GM19468 (cell line): ENCODE results near the gene TMSB4Y.

Source experiments
- ATAC-seq: cut with Tn5 transposase; IDR thresholded peaks from one replicate; pipeline ENCODE4 v1.9.1; 2021; ENCODE audit warnings: mild to moderate bottlenecking, moderate library complexity, moderate number of reproducible peaks; ENCODE audit not compliant: unreplicated experiment; ENCODE audit errors: extremely low read depth

TMSB4Y gene

DNA sequence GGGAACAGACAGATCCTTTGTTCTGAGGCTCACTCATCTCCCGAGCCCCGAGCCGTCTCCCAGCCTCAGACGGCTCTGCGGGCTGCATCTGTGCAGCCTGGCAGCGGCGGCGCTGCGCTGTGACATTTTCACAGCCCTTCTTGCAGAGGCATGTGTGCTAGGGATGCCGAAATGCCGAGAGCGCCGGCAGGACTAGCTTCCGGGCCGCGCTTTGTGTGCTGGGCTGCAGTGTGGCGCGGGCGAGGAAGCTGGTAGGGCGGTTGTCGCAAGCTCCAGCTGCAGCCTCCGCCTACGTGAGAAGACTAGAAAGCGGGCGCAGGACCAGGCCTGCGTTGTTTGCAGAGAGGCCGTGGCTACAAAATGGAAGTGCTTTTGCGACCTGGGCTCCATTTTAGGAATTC lies at the start of gene TMSB4Y:
TMSB4Y (plus strand) TSS at position 332 of the 401 bp plus-strand sequence.
- no peak for ATAC-seq

DNA sequence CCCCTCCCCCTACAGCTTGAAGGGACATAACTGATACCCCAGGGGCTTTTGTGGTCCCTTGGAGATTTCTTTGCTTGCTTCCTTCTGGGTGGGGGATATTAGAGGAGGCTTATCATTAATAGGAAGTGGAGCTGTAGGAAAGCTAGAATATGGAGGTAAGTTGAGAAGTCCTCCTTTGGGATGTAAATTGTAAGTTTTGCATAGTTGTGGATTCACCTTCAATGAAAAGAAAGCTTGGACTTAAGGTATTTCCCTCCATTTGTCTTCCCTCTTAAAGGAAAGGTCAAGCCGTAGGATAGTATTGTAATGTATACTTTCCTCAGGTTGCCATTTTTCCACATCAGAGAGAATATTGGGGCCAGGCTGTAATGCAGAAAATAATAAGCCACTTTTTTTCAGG lies 39.5 kb upstream of the TMSB4Y start:
- no peak for ATAC-seq

DNA sequence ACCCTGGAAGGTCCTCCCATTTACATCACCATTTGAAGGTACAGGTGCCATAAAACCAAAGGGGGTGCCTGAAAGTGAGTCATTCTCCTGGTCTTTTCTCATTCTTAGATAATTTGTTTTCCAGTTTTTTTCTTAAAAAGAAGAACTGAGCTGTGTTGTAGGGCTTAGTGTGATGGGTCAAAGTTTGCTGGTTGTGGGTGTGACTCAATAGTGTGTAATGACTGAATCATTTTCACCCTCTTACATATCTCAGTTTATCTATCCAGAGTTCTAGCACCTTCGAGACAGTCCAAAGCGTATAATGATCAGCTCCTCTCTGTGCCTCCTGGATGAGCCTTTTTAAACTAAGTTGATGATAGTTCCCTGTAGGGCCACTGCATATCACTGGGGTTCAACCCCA lies 32.6 kb upstream of the TMSB4Y start:
- ATAC-seq = no peak

DNA sequence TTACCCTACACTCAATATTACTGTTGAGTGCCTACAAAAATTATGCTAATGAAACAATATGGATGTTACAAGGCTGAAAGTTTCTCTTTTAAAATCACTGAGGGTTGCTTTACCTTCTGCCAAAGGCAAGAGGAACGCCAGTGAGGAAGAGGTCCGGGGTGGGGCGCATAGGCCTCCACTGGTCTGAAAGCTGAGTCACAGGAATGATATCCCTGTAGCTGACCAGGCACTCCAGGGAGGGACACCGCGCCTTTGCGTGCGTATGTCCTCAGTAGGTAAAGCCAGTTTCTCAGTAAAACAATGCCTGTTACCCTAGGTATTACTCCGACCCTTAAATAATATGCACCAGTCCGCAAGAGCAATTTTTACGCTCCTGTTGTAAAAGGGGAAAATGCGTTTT lies 1.4 kb upstream of the TMSB4Y start:
- ATAC-seq = no peak

DNA sequence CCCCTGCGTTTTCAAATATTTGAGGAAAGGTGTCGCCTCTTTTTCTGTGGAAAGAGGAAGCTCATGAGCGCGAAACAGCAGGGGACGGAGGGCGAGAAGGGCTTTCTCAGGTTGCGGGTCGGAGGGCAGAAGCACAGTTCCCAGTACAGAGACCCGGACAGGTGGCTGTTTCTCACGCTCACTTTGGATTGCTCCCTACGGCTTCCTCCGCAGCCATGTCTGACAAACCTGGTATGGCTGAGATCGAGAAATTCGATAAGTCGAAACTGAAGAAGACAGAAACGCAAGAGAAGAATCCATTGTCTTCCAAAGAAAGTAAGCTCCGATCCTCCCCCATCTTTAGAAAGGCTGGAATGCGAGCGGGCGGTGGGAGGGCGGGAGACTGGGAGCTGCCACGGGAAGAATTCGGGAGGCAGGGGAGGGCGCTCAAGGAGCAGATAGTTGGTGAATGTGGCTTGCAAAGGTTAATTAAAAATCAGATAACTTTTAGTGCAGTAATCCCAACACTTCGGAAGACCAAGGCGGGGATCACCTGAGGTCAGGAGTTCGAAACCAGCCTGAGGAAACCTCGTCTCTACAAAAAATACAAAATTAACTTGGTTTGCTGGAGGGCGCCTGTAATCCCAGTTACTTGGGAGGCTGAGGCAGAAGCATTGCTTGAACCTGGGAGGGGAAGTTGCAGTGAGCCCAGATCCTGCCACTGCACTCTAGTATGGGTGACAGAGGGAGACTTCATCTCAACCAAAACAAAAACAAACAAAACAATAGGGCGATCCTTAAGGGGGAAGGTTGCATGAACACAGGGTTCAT lies 627 bp downstream of the TMSB4Y start:
- no peak for ATAC-seq

DNA sequence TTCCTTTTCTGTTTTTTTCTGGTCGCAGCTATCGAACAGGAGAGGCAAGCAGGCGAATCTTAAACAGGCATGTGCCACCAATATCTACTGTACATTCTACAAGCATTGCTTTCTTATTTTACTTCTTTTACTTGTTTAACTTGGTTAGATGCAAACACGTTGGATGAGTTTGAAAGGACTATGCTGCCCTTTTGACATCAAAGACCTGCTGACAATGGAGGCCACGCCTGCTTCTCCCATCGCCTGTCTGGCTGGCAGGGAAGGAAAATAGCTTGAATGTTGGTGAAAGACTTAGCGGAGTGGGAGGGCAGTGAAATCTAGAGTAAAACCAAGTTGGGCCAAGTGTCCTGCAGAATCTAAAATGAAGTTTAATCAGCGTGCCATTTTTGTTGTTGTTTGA lies 1.5 kb downstream of the TMSB4Y start:
- no peak for ATAC-seq

DNA sequence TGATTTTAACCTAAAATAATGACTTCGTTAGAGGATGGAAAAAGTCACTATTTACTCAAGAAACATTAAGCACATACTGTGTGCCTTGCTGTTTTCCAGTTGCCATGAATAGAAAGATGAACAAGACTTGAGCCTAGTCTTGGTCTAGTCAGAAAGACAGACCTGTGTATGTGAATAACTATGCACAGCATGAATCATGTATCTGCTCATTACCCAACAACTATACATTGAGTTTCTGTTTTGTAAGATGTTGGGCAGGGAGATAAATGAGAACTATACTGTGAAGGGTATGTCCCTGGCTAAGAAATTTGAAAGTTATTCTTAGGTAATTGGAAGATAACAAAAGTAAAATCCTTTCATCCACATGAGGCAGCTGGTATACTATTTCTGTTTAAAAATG lies 4.3 kb downstream of the TMSB4Y start:
- ATAC-seq = no peak

DNA sequence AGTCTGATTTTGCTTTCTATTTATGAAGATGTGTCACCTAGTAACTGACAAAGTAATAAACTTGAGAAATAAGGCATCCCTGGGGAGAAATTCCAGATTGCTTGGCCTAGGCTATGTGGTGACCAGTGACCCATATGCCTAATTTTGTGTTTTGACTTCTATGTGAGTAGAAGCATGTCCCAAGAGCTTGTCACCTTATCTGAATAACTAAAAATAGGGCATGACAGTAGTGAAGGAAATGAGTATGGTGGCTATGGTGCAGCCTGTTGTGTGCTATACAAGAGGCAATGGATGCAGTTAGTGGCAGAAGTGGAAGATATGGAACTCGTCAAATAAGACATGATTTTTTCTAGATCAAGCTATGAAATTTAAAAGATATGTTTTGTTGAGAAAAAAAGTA lies 15.3 kb downstream of the TMSB4Y start:
- ATAC-seq = no peak

DNA sequence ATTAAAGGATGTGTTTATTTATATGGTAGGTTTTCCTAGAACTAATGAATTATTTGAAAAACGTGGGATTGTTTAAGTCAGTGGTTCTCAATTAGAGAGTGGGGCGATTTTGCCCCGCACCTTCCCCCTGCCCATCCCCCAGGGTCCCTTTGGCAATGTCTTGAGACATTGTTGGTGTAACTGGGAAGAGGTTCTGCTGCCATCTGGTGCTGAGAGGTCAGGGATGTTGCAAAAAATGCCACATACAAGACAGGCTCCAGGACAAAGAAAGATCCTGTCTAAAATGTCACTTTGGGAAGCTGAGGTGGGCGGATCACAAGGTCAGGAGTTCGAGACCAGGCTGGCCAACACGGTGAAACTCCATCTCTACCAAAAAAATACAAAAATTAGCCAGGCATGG lies 25.8 kb downstream of the TMSB4Y start:
- no peak for ATAC-seq

DNA sequence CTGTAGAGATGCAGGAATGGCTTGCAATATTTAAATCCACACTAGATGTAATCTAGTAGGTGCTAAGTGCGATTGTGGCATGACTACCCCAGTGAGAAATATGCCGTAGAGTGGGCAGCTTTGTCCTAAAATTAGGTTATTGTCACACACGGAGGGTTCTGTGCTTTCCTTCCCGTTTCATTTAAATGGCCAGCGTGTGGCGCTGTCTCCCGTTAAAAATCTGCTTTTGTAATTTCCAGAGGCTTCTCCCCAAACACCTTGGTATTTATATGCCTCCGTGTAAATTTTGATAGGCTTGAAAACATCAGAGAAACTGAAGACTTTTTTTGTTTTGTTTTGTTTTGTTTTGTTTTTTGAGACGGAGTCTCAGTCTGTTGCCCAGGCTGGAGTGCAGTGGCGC lies 34.9 kb downstream of the TMSB4Y start:
- ATAC-seq = no peak

DNA sequence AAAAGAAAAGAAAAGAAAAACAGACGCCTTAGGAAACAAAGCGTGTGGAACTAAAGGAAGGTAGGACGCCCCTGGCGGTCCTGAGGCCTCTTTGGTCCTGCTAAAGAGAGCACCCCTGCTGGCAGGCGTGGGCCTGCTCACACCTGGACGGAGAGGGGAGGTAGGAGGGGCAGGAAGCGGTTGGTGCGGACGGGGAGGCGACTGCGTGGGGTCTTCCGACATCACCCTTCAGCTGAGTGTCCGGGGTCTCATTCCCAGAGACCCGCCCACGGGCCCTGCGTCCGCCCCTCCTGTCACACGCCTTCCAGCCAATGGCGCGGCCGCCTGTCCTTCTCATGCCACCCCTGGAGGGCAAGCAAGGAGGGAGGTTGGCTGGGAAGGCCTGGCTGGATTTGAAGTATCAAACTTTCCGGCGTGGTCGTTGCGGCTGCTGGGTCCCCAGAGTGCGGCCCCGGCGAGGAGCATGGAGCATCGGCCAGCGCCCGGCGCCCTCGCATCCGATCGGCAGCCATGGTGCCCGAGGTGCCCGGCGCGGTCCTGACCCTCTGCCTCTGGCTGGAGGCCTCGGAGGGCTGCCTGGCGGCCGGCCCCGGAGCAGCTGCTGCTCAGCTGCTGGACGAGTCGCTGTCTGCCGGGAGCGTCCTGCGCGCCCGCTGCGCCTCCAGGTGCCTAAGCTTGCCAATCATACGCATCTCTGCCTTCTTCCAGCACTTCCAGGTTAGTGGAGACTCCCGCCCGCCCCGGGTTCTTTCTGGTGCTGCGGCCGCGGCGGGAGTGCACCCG lies 47.8 kb downstream of the TMSB4Y start:
- no peak for ATAC-seq

DNA sequence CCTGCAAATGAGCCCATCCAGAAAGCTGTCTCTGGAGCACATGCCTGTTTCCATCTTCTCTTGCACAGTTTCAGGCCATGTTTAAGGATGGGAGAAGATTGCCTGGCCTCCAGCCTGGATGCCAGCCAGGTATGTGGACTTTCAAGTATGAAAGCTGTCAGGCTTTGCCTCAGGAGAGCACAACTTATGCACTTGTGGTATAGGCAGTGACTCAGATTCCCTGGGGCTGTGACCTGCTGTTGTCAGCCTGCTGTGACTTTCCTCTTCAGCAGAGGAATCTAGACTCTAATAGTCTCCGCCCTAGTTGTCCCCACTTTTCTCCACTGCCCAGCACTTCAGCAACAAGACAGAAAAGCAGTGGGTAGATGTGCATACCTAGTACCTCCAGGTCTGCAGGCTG lies 51.0 kb downstream of the TMSB4Y start:
- no peak for ATAC-seq
